SIG-M5 treated with dmso at 0.1 percent for 504 hours (cell line): ENCODE measurements around the gene FAM163B.
A peak's percentile ranks its signal among the peaks of the same experiment; 100 is the strongest.

Experiments
- DNase-seq: peaks from one replicate; lab custom pipeline; 2025; ENCODE audit not compliant: unreplicated experiment; lab: John Stamatoyannopoulos, UW

Gene FAM163B

GRCh38 chr9:133600739-133601138, 8.4 kb downstream of the FAM163B start:
- no peak for DNase-seq

- no peak for DNase-seq
Measured at GRCh38 chr9:133599470-133600173, 9.6 kb downstream of the FAM163B start.

GRCh38 chr9:133598978-133599377, 10.2 kb downstream of the FAM163B start:
- DNase-seq, result no peak

- no peak for DNase-seq
Measured at GRCh38 chr9:133597316-133597957, 11.8 kb downstream of the FAM163B start.

- DNase-seq, result no peak
Measured at GRCh38 chr9:133595910-133596309, 13.3 kb downstream of the FAM163B start.

- DNase-seq, result no peak
Measured at GRCh38 chr9:133594310-133594709, 14.9 kb downstream of the FAM163B start.

GRCh38 chr9:133593587-133594253, 15.5 kb downstream of the FAM163B start:
- DNase-seq, result no peak

- no peak for DNase-seq
Measured at GRCh38 chr9:133592731-133593409, 16.3 kb downstream of the FAM163B start.

GRCh38 chr9:133591985-133592384, 17.2 kb downstream of the FAM163B start:
- no peak for DNase-seq

- DNase-seq, result no peak
Measured at GRCh38 chr9:133591116-133591910, 17.9 kb downstream of the FAM163B start.

- no peak for DNase-seq
Measured at GRCh38 chr9:133590231-133590855, 18.8 kb downstream of the FAM163B start.

- no peak for DNase-seq
Measured at GRCh38 chr9:133589454-133590227, 19.5 kb downstream of the FAM163B start.

- no peak for DNase-seq
Measured at GRCh38 chr9:133587466-133587865, 21.7 kb downstream of the FAM163B start.

- DNase-seq, result no peak
Measured at GRCh38 chr9:133587051-133587450, 22.1 kb downstream of the FAM163B start.

- DNase-seq, result peak; percentile 0
Measured at GRCh38 chr9:133585481-133586351, 23.5 kb downstream of the FAM163B start.

- no peak for DNase-seq
Measured at GRCh38 chr9:133584559-133585476, 24.4 kb downstream of the FAM163B start.

- DNase-seq, result no peak
Measured at GRCh38 chr9:133584167-133584558, 25.0 kb downstream of the FAM163B start.

- DNase-seq, result no peak
Measured at GRCh38 chr9:133583586-133583985, 25.6 kb downstream of the FAM163B start.
